GM12878 (cell line): Measurements from ENCODE around the gene NOC4L. TPM values are rescaled to one million over a fixed set of nuclear protein-coding genes. Genes with fewer than 3 reads are reported as not detected.

Source experiments
- BCL11A ChIP-seq: IDR thresholded peaks from 2 replicates; pipeline ENCODE4 v1.6.1; 2011; ENCODE audit warnings: low read depth, low read length
- E2F4 ChIP-seq: IDR thresholded peaks from 2 replicates; pipeline ENCODE4 v1.6.1; 2012; ENCODE audit warnings: low read depth, low read length, improper control_type of control experiment
- ESRRA ChIP-seq: IDR thresholded peaks from 2 replicates; pipeline ENCODE4 v1.6.1; 2012; ENCODE audit warnings: mild to moderate bottlenecking, low read length, improper control_type of control experiment
- GABPA ChIP-seq: IDR thresholded peaks from 2 replicates; pipeline ENCODE4 v1.6.1; 2014; ENCODE audit warnings: antibody characterized with exemption, low read depth, mild to moderate bottlenecking, inconsistent platforms
- IRF3 ChIP-seq: fragments of 450-650 bp; IDR thresholded peaks from 2 replicates; pipeline ENCODE4 v1.6.1; 2014; ENCODE audit warnings: mild to moderate bottlenecking
- MTA2 ChIP-seq: fragments of 450-650 bp; IDR thresholded peaks from 2 replicates; pipeline ENCODE4 v1.6.1; 2016; ENCODE audit warnings: low read depth, mild to moderate bottlenecking, moderate library complexity
- NBN ChIP-seq: fragments of 450-650 bp; IDR thresholded peaks from 2 replicates; pipeline ENCODE4 v1.6.1; 2016
- NR2C2 ChIP-seq: IDR thresholded peaks from 2 replicates; pipeline ENCODE4 v1.6.1; 2011; ENCODE audit warnings: borderline replicate concordance, low read depth; ENCODE audit not compliant: control insufficient read depth, insufficient read length
- PAX8 ChIP-seq: fragments of 450-650 bp; IDR thresholded peaks from 2 replicates; pipeline ENCODE4 v1.6.1; 2017; ENCODE audit warnings: mild to moderate bottlenecking, moderate library complexity
- RB1 ChIP-seq: fragments of 450-650 bp; formaldehyde crosslinking; IDR thresholded peaks from 2 replicates; pipeline ENCODE4 v1.6.1; 2017; ENCODE audit warnings: mild to moderate bottlenecking, borderline replicate concordance
- SMC3 ChIP-seq: IDR thresholded peaks from 2 replicates; pipeline ENCODE4 v1.6.1; 2011; ENCODE audit warnings: low read length, improper control_type of control experiment, borderline replicate concordance
- SREBF1 ChIP-seq: IDR thresholded peaks from 2 replicates; pipeline ENCODE4 v1.6.1; 2012; ENCODE audit warnings: mild to moderate bottlenecking, low read length
- TAF1 ChIP-seq: IDR thresholded peaks from 2 replicates; pipeline ENCODE4 v1.6.1; 2011; ENCODE audit warnings: mild to moderate bottlenecking, low read depth, low read length, borderline replicate concordance
- USF2 ChIP-seq: IDR thresholded peaks from 2 replicates; pipeline ENCODE4 v1.6.1; 2011; ENCODE audit warnings: low read depth, low read length, improper control_type of control experiment, borderline replicate concordance
- WRNIP1 ChIP-seq: IDR thresholded peaks from 2 replicates; pipeline ENCODE4 v1.6.1; 2011; ENCODE audit warnings: low read depth, low read length, improper control_type of control experiment, borderline replicate concordance
- ZBTB11 ChIP-seq: fragments of 450-650 bp; formaldehyde crosslinking; IDR thresholded peaks from 2 replicates; pipeline ENCODE4 v1.5.0; 2022; ENCODE audit warnings: mild to moderate bottlenecking, missing genetic modification characterization
- polyA plus RNA-seq, 11 experiments: library from polyadenylated mRNA; depleted of rRNA in 4 of 11; unstranded in 6 of 11; stranded (reverse) in 5 of 11; fragments of >200 nt; fragmentation: Nextera tagmentation in 4 of 11; fragmentation: Illumina TruSeq in 1 of 11; extraction: Ambion mirVana in 4 of 11; extraction: Trizol in 1 of 11; gene quantifications; 1 replicate in 1 of 11; 2 replicates in 10 of 11; pipeline versions ENCODE4 v1.2.1 to v1.2.3, GENCODE V29; 2011 to 2016; ENCODE audit warnings: inconsistent platforms in 2 of 11, missing spikeins in 2 of 11, low read depth in 1 of 11
- total RNA-seq, 4 experiments: library from RNA; depleted of rRNA in 3 of 4; stranded (reverse); fragments of >200 nt in 3 of 4; fragmentation: Illumina TruSeq in 1 of 4; extraction: Trizol in 1 of 4; gene quantifications; 2 replicates each; pipeline versions ENCODE4 v1.2.1 to v1.2.3, GENCODE V29; 2013 to 2021
- TF ChIP-seq, protein P1 (sequence below): fragments of 450-650 bp; IDR thresholded peaks from 2 replicates; pipeline ENCODE4 v1.6.1; 2017; ENCODE audit warnings: mild to moderate bottlenecking, low read depth, inconsistent platforms; ENCODE audit not compliant: poor library complexity, severe bottlenecking

The NOC4L gene
- total and polyA plus RNA-seq, 10 of the 15 experiments (the other 5 are each of a cell fraction or from before 2014, with no cell fraction given): 0.72 to 68.2 (median 15.2) TPM

DNA sequence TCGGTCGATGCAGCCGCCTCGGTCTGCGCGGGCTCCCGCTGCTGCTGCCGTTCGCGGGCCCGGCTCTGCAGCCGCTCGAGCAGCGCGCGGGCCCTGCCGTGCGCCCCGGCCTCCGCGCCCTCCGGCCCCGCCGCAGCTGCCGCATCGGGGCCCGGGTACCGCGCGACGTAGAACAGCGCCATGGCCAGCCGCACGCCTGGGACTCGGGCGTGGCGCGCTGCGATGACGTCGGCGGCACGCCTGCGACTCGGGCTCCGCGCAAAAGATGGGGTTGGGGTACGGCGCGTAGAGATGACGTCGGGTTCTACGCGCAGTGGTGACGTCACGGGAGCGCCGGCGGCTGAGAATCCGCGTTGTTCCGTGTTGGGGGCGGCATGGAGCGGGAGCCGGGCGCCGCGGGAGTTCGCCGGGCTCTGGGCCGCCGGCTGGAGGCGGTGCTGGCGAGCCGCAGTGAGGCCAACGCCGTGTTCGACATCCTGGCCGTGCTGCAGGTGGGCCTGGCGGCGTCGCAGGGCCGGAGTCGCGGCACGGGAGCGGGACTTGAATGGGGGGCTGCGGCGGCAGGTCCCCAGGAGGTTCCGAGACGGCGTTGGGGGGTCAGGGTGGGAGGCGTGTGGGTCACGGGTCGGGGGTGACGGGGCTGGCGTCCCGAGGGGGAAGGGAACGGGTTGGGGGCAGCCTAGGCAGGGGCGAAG, at the start of gene NOC4L, which contains the start of gene DDX51 (continued):
- TF ChIP-seq USF2: no peak
- TF ChIP-seq E2F4: no peak
- no peak for TF ChIP-seq NR2C2
- 0 out of 2 replicates have a peak, but pooled peaks have one; percentile 20 for TF ChIP-seq IRF3
- TF ChIP-seq TAF1: peak; percentile 80
- no peak for TF ChIP-seq PAX8
- no peak for TF ChIP-seq GABPA
- no peak for TF ChIP-seq WRNIP1
- TF ChIP-seq MTA2: no peak
- no peak for TF ChIP-seq BCL11A
- no peak for TF ChIP-seq SREBF1
- no peak for TF ChIP-seq ZBTB11 (CRISPR knock-in tag)
- TF ChIP-seq, protein P1, sequence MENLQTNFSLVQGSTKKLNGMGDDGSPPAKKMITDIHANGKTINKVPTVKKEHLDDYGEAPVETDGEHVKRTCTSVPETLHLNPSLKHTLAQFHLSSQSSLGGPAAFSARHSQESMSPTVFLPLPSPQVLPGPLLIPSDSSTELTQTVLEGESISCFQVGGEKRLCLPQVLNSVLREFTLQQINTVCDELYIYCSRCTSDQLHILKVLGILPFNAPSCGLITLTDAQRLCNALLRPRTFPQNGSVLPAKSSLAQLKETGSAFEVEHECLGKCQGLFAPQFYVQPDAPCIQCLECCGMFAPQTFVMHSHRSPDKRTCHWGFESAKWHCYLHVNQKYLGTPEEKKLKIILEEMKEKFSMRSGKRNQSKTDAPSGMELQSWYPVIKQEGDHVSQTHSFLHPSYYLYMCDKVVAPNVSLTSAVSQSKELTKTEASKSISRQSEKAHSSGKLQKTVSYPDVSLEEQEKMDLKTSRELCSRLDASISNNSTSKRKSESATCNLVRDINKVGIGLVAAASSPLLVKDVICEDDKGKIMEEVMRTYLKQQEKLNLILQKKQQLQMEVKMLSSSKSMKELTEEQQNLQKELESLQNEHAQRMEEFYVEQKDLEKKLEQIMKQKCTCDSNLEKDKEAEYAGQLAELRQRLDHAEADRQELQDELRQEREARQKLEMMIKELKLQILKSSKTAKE: no peak
- peak; percentile 96 for TF ChIP-seq RB1
- TF ChIP-seq SMC3: no peak
- 0 out of 2 replicates have a peak, but pooled peaks have one; percentile 58 for TF ChIP-seq ESRRA
- TF ChIP-seq NBN: peak; percentile 100
